HL-60 (cell line): ENCODE results near the gene TMEM179.

ENCODE experiments used
- CTCF ChIP-seq: IDR thresholded peaks from one replicate; pipeline ENCODE4 v1.5.1; 2011; ENCODE audit warnings: low read length, control low read depth, inconsistent platforms; ENCODE audit not compliant: insufficient read depth
- POLR2AphosphoS5 ChIP-seq: IDR thresholded peaks from 2 replicates; pipeline ENCODE4 v1.6.1; 2012; ENCODE audit warnings: low read depth
- REST ChIP-seq: IDR thresholded peaks from 2 replicates; pipeline ENCODE4 v1.6.1; 2012; ENCODE audit warnings: low read depth; ENCODE audit not compliant: insufficient replicate concordance

- TF ChIP-seq REST (no peak), CTCF (no peak), POLR2AphosphoS5 (no peak)
Measured at GRCh38 chr14:104577426-104577825, 27.1 kb downstream of the TMEM179 start.
